HPDE6-E6E7 (cell line): Measurements from ENCODE around the gene EXOC5.

ENCODE experiments used
- DNase-seq: peaks from one replicate; pipeline ENCODE4 v3.0.0; 2011; ENCODE audit warnings: missing footprints; ENCODE audit errors: extremely low spot score

Gene EXOC5, protein sequence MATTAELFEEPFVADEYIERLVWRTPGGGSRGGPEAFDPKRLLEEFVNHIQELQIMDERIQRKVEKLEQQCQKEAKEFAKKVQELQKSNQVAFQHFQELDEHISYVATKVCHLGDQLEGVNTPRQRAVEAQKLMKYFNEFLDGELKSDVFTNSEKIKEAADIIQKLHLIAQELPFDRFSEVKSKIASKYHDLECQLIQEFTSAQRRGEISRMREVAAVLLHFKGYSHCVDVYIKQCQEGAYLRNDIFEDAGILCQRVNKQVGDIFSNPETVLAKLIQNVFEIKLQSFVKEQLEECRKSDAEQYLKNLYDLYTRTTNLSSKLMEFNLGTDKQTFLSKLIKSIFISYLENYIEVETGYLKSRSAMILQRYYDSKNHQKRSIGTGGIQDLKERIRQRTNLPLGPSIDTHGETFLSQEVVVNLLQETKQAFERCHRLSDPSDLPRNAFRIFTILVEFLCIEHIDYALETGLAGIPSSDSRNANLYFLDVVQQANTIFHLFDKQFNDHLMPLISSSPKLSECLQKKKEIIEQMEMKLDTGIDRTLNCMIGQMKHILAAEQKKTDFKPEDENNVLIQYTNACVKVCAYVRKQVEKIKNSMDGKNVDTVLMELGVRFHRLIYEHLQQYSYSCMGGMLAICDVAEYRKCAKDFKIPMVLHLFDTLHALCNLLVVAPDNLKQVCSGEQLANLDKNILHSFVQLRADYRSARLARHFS

DNA sequence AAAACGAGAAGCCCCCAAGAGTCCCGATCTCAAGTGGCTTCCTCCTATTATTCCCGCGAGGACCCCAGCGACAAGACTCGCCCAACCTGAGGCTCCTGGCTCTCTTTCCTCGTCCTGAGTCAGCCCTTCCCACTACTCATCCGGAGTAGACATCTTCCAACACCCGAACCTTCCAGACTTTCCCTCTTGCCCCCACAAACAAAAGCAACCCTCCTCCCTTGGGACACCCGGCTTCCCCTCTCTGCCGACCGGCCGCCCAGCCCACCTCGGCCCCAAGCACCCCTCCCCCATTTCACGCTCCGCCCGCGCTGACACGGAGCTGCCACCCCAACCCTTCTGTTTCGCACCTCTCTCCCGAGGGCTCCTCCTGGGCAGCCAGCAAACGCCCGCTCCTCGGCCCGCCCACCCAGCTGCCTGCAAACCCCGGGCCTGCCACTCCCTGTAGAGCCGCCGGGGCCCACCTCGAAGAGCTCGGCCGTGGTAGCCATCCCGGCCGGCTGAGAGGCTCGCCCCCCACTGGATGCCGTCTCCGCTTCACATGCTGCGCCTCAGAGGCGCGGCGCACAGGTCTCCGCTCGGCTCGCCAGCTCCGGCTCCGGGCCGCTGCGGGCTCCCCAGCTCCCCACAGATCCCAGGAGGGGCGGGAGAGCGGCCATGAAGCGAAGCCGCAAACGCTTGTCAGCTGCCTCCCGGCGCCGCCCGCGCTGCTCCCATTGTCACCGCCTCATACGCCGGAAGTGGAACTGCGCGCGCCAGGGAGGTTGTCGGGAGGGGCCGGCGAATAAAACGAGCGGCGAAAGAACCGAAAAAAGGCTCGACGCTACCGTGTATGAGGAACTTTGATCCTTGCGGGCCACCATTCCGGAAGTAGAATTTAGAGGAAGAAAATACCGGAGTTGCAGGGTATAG lies at the start of gene EXOC5, which contains the start of gene AP5M1:
EXOC5 (minus strand) TSS at position 745 of the 909 bp plus-strand sequence; CDS start at position 488, 257 bp downstream.
AP5M1 (plus strand) TSS at position 811 of the 909 bp plus-strand sequence. CDS start 344 bp downstream, outside the sequence.
- peak; percentile 57 for DNase-seq

DNA sequence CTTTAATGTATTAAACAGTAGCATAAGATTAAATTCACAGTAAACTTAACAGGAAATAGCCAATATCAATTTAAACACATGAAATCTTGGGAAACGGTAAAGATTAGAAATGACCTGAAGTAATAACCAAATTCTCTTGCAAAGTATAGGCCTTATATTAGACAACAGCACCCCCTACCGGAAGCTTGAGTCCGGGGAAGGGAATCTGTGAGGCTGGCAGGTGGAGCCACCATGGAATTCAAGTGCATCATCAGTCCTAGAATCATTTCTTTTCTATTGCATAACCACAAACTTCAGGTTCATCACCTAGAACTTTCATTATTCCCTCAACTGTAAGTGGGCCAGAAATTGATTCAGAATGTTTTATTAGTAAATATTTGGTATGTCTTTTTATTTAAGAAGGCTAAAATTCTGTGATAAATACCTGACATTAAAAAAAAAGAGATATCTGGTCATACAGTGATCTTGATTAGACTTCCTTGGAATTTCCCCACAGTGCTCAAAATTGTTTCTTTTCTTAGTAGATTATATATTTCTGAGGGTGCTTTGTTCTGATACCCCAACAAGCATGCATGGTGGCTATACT lies 48.6 kb upstream of the EXOC5 start:
- peak; percentile 60 for DNase-seq

DNA sequence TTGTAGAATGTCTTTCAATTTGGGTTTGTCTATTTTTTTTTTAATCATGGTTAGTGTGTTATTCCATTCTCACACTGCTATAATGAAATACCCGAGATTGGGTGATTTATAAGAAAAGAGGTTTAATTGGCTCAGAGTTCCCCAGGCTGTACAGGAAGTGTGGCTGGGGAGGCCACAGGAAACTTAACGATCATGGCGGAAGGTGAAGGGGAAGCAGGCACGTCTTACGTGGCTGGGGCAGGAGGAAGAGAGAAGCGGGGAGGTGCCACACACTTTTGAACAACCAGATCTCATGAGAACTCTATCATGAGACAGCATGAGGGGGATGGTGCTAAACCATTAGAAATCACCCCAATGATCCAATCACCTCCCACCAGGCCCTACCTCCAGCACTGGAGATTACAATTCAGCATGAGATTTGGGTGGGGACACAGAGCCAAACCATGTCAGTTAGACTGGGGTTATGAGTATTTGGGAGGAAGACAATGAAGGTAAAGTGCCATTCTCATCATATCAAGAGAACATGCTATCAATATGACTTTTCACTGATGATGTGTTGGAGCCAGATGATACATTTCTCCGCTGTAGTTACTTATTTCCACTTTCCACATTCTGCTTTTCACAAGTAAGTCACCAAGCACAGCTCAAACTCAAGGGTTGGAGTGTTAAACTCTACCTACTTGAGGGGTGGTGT lies 45.8 kb upstream of the EXOC5 start:
- DNase-seq, result no peak

DNA sequence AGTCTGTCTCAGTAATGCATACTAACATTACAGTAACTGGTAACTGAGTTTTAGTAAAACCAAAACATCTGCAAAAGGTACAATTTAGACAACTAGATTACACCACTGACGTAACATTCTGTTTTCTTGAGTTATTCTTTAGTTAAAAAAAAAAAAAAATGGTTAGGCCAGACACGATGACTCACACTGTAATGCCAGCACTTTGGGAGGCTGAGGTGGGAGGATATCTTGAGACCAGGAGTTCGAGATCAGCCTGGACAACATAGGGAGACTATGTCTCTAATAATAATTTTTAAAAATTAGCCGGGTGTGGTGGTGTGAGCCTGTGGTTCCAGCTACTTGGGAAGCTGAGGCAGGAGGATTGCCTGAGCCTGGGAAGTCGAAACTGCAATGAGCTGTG lies 34.2 kb upstream of the EXOC5 start:
- DNase-seq, result no peak

DNA sequence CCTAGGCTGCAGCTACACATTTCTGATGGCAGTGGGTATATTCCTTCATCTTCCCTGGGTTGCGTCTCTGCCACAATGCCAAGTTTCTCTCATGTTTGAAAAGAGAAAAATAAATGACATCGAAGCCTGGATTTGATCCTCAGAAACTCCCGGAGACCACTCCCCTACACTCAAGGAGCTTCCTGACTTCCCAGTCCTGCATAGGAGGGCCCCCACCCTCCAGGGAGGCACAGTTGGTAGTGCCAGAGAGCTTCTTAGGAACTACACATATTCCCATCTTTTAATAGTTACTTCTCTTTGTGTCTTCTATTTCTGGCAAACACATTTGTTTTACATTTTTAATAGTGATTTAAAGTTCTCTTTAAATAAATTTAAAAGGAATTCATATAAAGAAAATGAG lies 30.8 kb upstream of the EXOC5 start:
- no peak for DNase-seq

DNA sequence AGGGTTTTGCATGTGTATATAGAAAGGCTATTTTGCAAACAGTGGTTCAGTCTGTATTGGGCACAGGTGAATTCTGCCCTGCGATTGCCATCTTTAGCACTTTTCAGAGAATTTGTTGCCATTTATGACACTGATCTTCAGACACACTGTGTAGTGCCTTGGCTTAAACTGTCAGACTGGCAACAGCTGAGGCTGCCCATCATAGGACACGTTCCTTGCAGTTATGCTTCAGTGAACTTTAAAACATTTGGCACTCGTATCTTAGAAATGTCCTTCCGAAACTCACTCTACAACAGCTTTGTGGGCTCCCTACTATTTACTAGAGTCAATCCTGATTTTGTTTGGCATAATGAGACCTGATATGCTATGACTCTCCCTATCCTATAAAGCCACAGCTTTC lies 29.1 kb upstream of the EXOC5 start:
- DNase-seq, result no peak

DNA sequence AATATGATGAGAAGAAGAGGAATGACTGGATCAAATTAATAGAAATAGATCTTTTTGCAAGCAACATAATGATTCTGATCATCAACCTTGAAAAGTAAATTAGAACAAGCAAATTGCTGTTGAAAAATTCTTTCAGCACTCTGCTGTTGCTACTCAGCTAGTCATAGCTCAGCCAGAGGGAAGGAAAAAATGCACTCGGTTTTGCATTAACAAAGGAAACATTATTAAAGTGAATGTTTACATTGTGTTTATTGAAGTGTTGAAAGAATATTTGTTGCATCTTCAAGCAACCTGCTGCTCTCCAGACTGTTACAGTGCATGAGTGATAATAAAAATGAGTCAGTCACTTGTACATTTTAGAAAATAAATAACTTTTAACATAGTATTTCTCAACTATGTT lies 26.5 kb upstream of the EXOC5 start:
- no peak for DNase-seq

DNA sequence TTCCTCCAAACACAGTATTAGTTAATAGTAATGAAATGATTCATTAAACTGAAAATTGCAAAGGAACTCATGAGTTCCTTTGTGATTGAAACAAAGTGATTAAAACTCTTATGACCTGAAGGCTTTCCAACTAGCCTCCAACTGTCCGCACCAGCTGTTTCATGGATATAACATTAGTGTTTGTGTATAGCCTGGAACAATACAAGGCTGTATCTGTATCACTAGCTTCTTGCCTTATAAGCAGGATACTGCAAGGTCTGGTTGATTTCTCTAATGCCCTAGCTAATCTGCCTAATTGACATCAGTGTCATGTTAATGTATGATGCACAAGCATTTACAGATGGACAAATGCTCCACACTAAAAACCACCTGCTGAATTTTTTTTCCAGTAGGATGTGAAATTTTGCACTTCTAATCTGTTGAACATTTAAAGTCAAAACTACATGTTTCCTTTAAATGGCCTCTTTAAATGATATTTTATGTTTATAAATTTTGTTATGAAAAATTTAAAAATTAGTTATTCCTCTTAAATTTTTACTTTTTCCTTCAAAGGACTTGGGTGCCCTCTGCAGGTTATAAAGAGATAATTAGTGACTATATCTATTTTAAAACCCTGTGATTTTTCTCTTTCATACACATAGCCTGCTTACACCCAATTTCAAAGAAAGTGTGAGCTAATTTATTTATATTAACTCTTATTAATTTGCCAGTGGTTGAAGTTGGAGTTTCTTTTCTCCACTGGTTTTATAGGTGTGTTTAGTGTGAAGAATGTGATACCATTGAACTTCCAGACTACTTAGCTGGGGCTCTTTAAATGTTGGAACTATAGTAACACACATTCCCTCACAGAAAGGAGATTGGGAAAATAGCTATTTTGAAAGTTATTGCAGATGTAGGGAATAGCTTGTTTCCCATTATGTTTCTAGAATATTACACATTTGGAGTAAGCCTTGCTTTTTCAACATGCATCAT lies 25.4 kb upstream of the EXOC5 start:
- no peak for DNase-seq

DNA sequence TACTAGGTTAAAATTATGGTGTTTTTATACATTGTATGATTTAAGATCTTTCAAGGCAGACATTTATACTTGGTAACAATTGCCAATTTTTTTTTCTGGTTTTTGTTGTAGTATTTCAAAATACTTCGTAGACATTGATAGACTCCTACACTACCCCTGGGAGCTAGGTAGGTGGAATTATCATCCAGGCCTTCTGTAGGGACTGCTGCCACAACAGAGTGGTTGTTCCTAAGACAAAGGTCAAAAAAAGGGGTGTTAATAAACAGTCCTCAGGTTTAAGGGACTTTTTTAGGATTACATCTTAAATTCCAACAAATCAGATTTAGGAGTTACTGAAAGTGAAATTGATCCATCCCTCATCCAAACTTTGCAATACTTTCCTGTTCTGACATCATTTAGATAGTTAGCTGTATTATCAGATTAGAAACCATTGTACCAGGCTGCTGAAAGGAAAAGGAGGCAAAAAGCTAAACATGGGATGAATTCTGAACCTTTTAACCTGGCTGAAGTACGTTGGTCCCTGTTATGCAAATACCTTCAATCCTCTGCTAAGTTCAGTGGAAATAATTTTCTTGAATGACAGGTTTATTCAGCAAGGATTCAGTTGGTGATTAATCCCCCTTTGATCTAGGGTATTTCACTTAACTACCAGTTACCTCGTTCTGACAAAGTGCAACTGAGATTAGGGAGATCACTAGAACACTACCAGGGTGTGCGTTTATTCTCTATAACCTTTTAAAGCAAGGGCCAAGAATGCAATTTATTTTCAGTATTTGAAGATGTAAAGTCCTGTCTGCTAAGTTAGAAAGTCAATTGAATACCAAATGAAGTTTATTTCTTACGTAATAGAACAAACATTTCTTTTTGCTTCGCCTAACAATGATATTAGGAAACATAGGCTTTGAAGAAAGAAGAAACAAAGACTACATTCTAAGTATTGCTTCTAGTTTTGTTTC lies 23.3 kb upstream of the EXOC5 start:
- DNase-seq, result no peak

DNA sequence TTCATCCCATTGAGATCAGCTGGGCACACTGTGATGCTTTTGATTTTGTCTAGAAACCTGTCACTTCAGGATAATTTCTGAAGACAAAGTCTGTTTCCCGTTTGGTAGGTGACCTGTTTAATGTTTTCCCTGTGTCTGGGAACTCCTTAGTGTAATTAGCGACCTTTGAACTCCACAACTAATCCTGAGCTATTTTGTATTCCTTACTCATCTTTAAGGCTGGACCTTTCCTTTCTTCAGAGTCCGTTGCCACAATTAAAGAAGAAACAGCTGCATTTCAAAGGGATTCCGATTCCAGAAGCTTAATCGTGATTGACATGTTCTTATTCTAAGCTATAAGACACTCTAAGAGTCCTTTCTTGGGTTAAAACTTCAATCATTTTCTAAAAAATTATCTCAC lies 22.0 kb upstream of the EXOC5 start:
- no peak for DNase-seq

DNA sequence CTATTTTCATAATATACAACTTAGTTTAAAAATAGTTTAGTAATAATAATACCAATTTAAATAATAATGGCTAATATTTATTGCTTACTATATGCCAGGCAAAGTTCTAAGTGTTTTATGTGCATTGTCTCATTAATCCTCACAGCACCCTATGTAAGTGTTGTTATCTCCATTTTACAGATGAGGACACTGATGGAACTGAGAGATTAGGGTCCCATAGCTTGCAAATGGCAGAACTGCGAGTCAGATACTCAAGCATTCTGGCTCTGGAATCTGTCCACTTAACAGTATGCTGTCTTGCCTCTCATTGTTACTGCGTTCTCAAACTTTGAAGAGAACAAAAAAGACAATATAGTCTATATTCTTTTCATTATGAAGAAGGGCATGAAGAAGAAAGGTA lies 19.0 kb upstream of the EXOC5 start:
- no peak for DNase-seq

DNA sequence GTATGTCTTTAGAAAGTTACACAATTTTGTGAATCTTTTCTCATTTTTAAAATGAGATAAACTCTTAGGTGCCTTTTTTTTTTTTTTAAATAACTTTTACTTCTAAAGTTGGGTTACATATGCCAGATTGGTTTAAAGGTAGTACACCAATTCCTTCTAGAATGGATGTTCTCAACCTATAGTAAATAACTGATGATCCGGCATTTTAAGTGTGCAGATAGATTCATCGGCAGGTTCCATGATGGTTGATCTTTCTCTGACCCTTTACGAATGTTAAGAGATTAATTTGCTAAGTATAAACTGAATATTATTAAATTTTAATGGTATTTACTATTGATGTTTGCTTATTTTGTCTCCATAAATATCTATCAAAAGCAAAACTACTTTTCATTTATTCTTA lies 8.4 kb upstream of the EXOC5 start:
- DNase-seq, result no peak

DNA sequence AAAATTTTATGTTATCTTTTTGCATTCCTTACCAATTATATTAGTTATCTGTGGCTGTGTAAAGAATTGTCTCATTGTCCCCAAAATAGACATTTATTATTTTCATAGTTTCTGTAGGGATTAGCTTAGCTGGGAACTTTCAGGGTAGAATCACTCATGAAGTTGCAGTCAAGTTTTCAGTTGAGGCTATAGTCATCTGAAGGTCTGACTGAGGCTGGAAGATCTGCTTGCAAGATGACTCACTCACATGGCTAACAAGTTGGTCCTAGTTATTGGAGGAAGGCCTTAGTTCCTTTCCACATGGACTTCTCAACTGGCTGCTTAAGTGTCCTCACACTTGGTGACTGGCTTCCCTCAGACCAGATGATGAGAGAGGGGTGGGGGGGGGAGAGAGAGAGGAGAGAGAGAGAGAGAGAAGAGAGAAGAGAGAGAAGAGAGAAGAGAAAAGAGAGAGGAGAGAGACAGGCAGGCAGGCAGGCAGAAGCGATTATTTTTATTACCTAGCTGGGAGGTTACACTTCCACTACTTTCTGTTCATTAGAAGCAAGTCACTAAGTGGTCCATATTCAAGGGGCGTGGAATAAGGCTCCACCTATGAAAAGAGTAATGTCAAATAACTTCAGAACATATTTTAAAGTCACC lies 6.4 kb upstream of the EXOC5 start:
- DNase-seq, result no peak

DNA sequence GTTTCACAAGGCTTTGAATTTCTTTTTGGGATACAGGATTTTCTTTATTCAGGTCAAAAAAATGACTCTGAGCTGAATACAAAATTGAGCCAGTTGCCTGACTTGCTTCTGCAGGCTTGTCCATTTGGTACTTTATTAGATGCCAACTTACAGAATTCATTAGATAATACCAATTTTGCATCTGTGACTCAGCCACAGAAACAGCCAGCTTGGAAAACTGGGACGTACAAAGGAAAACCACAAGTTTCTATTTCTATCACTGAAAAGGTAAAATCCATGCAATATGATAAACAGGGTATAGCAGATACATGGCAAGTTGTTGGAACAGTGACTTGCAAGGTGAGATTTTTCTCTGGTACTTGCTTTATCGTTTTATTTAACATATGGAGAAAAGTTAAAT lies 5.8 kb upstream of the EXOC5 start:
- no peak for DNase-seq

DNA sequence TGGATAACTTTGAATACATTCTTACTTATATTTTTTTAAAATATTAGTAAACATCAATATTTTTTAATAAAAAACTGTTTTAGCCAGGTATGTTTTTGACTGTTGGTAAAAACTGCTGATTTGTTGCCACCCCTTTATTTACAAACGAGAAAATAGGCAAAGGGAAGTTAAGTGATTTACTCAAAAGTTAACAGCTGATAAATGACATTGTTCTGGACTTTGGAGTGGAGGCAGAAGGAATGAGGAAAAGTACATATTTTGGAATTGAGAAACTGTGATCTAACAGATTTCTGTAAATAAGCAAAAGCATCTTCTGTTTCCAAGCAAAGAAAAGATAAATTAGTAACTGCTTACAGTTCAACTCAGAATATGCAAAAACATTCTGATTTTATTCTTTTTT lies 4.5 kb upstream of the EXOC5 start:
- DNase-seq, result no peak

DNA sequence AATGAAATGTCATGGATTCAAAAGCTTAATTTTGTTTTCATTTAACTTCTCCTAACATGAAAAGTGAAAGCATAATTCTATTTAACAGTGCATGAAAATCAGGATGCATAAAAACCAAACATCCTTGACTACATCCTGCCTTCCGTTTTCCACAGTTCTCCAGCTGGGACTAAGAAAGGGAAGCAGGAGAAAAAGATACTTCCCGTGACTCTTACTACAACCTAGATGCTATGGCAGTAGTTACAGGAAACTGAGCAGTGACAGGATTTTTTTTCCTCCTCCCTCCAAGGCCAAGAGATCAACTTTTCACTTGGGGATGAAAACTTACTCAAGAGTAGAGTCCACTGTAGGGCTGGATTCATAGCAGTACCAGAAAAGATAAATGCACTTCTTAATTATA lies 2.6 kb downstream of the EXOC5 start:
- DNase-seq, result no peak

DNA sequence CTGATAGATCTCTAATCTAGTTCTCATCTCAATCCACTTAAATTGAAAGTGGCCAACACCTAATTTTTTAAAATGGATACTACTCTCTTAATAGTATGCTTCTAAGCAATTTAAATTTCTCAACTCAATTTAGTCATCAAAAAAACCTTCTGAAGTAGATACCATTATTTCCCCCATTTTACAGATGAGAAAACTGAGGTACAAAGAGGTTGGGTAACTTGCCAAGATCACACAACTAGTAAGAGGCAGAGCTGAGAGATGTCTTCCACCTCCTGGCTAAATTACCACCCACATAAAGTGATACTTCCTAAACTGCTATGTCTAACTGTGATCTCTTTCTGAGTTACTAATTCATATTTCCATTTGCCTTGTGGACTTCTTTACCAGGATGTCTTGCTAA lies 6.6 kb downstream of the EXOC5 start:
- DNase-seq, result no peak

DNA sequence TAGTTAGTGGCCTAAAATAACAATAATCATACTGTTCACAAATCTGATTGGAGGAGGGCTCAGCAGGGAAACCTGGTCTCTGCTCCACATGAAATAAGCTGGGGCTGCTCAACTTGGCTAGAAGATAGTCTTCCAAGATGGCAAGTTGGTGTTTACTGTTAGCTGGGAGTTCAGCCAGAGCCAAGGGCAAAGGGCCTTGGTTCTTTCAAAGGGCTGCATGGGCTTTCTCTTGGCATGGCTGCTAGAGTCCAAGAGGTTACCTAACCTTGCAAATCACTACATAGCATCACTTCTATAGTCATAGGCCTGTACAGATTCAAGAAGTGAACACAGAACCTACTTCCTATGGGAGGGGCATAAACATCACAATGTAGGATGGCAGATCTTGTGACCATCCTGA lies 7.1 kb downstream of the EXOC5 start:
- DNase-seq, result no peak
